IMR-90 (cell line): ENCODE results near the gene ASTN2. TPM values are rescaled to one million over a fixed set of nuclear protein-coding genes. Genes with fewer than 3 reads are reported as not detected.

ENCODE experiments used
- ATAC-seq: fragments of 200-7000 bp; cut with Tn5 transposase; 2 replicates; pipeline ENCODE4 v1.9.1; 2020; ENCODE audit warnings: low read depth, mild to moderate bottlenecking, moderate library complexity
- BruUV-seq: library from RNA; stranded (reverse); fragments of 400-500 nt; replicated peaks from 2 replicates; lab custom pipeline; 2021; lab: Mats Ljungman, UMichigan
- CTCF ChIA-PET: fragments of 300-600 bp; formaldehyde crosslinking; extraction: SDS; loops from one replicate; lab custom pipeline; 2021; ENCODE audit warnings: antibody characterized with exemption; lab: Yijun Ruan, JAX
- POLR2A ChIA-PET: fragments of 300-600 bp; sonication (Branson Sonifier 250); formaldehyde crosslinking; loops from one replicate; lab custom pipeline; 2022; ENCODE audit warnings: antibody characterized with exemption; ENCODE audit not compliant: unreplicated experiment; lab: Charles Lee
- DNase-seq: peaks from one replicate; pipeline ENCODE4 v3.0.0; 2013
- H2AFZ ChIP-seq: replicated peaks from 2 replicates; pipeline ENCODE3; 2013; ENCODE audit warnings: low read length, mild to moderate bottlenecking; ENCODE audit not compliant: poor library complexity
- H2AK5ac ChIP-seq: 2 replicates; pipeline ENCODE4 v1.6.1; 2013; ENCODE audit warnings: low read depth, low read length, inconsistent platforms
- H2AK9ac ChIP-seq: replicated peaks from 2 replicates; pipeline ENCODE3; 2013; ENCODE audit warnings: mild to moderate bottlenecking, low read depth, low read length, moderate library complexity; ENCODE audit not compliant: poor library complexity
- H2BK120ac ChIP-seq: 2 replicates; pipeline ENCODE4 v1.6.1; 2013; ENCODE audit warnings: low read depth, low read length, inconsistent platforms
- H2BK15ac ChIP-seq: 3 replicates; pipeline ENCODE4 v1.6.1; 2013; ENCODE audit warnings: low read depth, low read length, inconsistent platforms
- H2BK20ac ChIP-seq: 2 replicates; pipeline ENCODE4 v1.6.1; 2013; ENCODE audit warnings: low read depth, mild to moderate bottlenecking, inconsistent platforms, low read length, moderate library complexity
- H2BK5ac ChIP-seq: 2 replicates; pipeline ENCODE4 v1.6.1; 2013; ENCODE audit warnings: mild to moderate bottlenecking, low read depth, low read length, inconsistent platforms; ENCODE audit not compliant: poor library complexity, severe bottlenecking
- H3K14ac ChIP-seq: replicated peaks from 2 replicates; pipeline ENCODE4 v1.6.1; 2013; ENCODE audit warnings: low read depth, low read length, inconsistent platforms
- H3K18ac ChIP-seq: 2 replicates; pipeline ENCODE4 v1.6.1; 2013; ENCODE audit warnings: low read depth, low read length, control low read depth
- H3K23ac ChIP-seq: 2 replicates; pipeline ENCODE4 v1.6.1; 2013; ENCODE audit warnings: low read depth, low read length, inconsistent platforms
- H3K27ac ChIP-seq: 2 replicates; pipeline ENCODE4 v1.5.1; 2013; ENCODE audit warnings: mild to moderate bottlenecking, control low read depth, low read length; ENCODE audit not compliant: insufficient read depth
- H3K27me3 ChIP-seq: 2 replicates; pipeline ENCODE4 v1.6.1; 2013; ENCODE audit warnings: low read length; ENCODE audit not compliant: control insufficient read depth, insufficient read depth
- H3K36me3 ChIP-seq: 2 replicates; pipeline ENCODE4 v1.6.1; 2013; ENCODE audit warnings: low read length, mixed read lengths; ENCODE audit not compliant: control insufficient read depth, insufficient read depth
- H3K4ac ChIP-seq: 2 replicates; pipeline ENCODE4 v1.6.1; 2013; ENCODE audit warnings: low read depth, low read length, inconsistent platforms
- H3K4me1 ChIP-seq: 2 replicates; pipeline ENCODE4 v1.6.1; 2013; ENCODE audit warnings: low read length, mixed read lengths; ENCODE audit not compliant: control insufficient read depth, insufficient read depth
- H3K4me2 ChIP-seq: 2 replicates; pipeline ENCODE4 v1.6.1; 2013; ENCODE audit warnings: low read depth, mild to moderate bottlenecking, control low read depth, low read length, moderate library complexity
- H3K4me3 ChIP-seq: 2 replicates; pipeline ENCODE4 v1.5.1; 2013; ENCODE audit warnings: low read depth, mild to moderate bottlenecking, control low read depth, low read length, moderate library complexity; ENCODE audit not compliant: insufficient read depth
- H3K56ac ChIP-seq: 2 replicates; pipeline ENCODE4 v1.6.1; 2013; ENCODE audit warnings: low read length, inconsistent platforms; ENCODE audit not compliant: insufficient read depth; ENCODE audit errors: extremely low read depth
- H3K79me1 ChIP-seq, 2 experiments: 2 replicates each; pipeline ENCODE4 v1.6.1; 2013; ENCODE audit warnings: low read length in 2 of 2, inconsistent platforms in 1 of 2, low read depth in 1 of 2
- H3K9ac ChIP-seq: 2 replicates; pipeline ENCODE4 v1.6.1; 2013; ENCODE audit warnings: low read depth, low read length, control low read depth
- H3K9me1 ChIP-seq: 2 replicates; pipeline ENCODE4 v1.6.1; 2013; ENCODE audit warnings: low read length, inconsistent platforms; ENCODE audit not compliant: insufficient read depth
- H3K9me3 ChIP-seq: 2 replicates; pipeline ENCODE4 v1.6.1; 2013; ENCODE audit warnings: low read length; ENCODE audit not compliant: control insufficient read depth, insufficient read depth
- H4K20me1 ChIP-seq: 2 replicates; pipeline ENCODE4 v1.6.1; 2013; ENCODE audit warnings: low read length, inconsistent platforms; ENCODE audit not compliant: insufficient read depth
- H4K5ac ChIP-seq: 2 replicates; pipeline ENCODE4 v1.6.1; 2013; ENCODE audit warnings: mild to moderate bottlenecking, low read depth, low read length, control low read depth
- H4K8ac ChIP-seq, 2 experiments: 2 replicates each; pipeline ENCODE4 v1.6.1; 2013; ENCODE audit warnings: low read depth in 2 of 2, low read length in 2 of 2, control low read depth in 1 of 2, inconsistent platforms in 1 of 2
- H4K91ac ChIP-seq: 2 replicates; pipeline ENCODE4 v1.6.1; 2013; ENCODE audit warnings: low read depth, low read length, inconsistent platforms; ENCODE audit not compliant: insufficient read depth
- BHLHE40 ChIP-seq: fragments of 150-350 bp; IDR thresholded peaks from 2 replicates; pipeline ENCODE4 v1.6.1; 2016; ENCODE audit warnings: mild to moderate bottlenecking, low read depth, low read length
- CEBPB ChIP-seq: IDR thresholded peaks from 2 replicates; pipeline ENCODE4 v1.6.1; 2012; ENCODE audit warnings: low read depth, low read length, improper control_type of control experiment
- CTCF ChIP-seq: conservative IDR thresholded peaks from 2 replicates; pipeline ENCODE4 v1.5.1; 2012; ENCODE audit warnings: mild to moderate bottlenecking, low read depth, low read length, improper control_type of control experiment
- ELK1 ChIP-seq: fragments of 150-350 bp; IDR thresholded peaks from 2 replicates; pipeline ENCODE4 v1.6.1; 2016; ENCODE audit warnings: low read depth, mild to moderate bottlenecking, low read length, moderate library complexity, borderline replicate concordance
- FOS ChIP-seq: fragments of 150-350 bp; IDR thresholded peaks from 2 replicates; pipeline ENCODE4 v1.6.1; 2016; ENCODE audit warnings: low read depth, low read length
- MAFK ChIP-seq: IDR thresholded peaks from 2 replicates; pipeline ENCODE4 v1.6.1; 2012; ENCODE audit warnings: low read depth, low read length, improper control_type of control experiment
- MAZ ChIP-seq: IDR thresholded peaks from 2 replicates; pipeline ENCODE4 v1.6.1; 2012; ENCODE audit warnings: low read depth, mild to moderate bottlenecking, low read length, improper control_type of control experiment, moderate library complexity, borderline replicate concordance
- MXI1 ChIP-seq: IDR thresholded peaks from 2 replicates; pipeline ENCODE4 v1.6.1; 2012; ENCODE audit warnings: low read depth, mild to moderate bottlenecking, low read length, moderate library complexity, borderline replicate concordance
- NFE2L2 ChIP-seq: fragments of 150-350 bp; IDR thresholded peaks from 2 replicates; pipeline ENCODE4 v1.6.1; 2016; ENCODE audit warnings: low read depth, mild to moderate bottlenecking, low read length
- SMC3 ChIP-seq: fragments of 150-350 bp; IDR thresholded peaks from 2 replicates; pipeline ENCODE4 v1.6.1; 2016; ENCODE audit warnings: low read depth, mild to moderate bottlenecking, antibody characterized with exemption, low read length, moderate library complexity
- USF2 ChIP-seq: fragments of 150-350 bp; IDR thresholded peaks from 2 replicates; pipeline ENCODE4 v1.6.1; 2017; ENCODE audit warnings: mild to moderate bottlenecking, antibody characterized with exemption, low read length, low read depth
- WGBS, 2 experiments: methylation state at CpG; one replicate each; pipeline versions ENCODE4 v1.1.5 to v1.1.7; 2013; ENCODE audit warnings: missing lambda C conversion rate in 2 of 2; ENCODE audit not compliant: insufficient read length in 1 of 2; ENCODE audit errors: extremely low coverage in 2 of 2; 5-methylcytosine and 5-hydroxymethylcytosine counted together
- dilution Hi-C: fragments of 300-500 bp; cut with HindIII; formaldehyde crosslinking; loops from one replicate; pipeline ENCODE4 v1.14.3; 2018; ENCODE audit warnings: low sequenced_read_pairs; ENCODE audit not compliant: unreplicated experiment
- in situ Hi-C: fragments of 300-500 bp; cut with MboI; formaldehyde crosslinking; loops from 3 replicates; pipeline ENCODE4 v1.14.3; 2019; ENCODE audit warnings: low sequenced_read_pairs, inconsistent platforms, mixed read lengths
- intact Hi-C: fragments of 100-400 bp; cut with micrococcal nuclease; formaldehyde crosslinking; loops from 2 replicates; pipeline ENCODE4 v1.10.0; 2022
- polyA plus RNA-seq, 3 experiments: library from polyadenylated mRNA; depleted of rRNA; stranded (reverse); fragments of >200 nt; gene quantifications; 2 replicates each; pipeline ENCODE4 v1.2.3, GENCODE V29; 2012; ENCODE audit warnings: low replicate concordance in 1 of 3
- total RNA-seq: library from RNA; depleted of rRNA; stranded (reverse); fragments of >200 nt; gene quantifications from 2 replicates; pipeline ENCODE4 v1.2.3, GENCODE V29; 2012

ASTN2 gene
- total and polyA plus RNA-seq, 2 of the 4 experiments (the other 2 are of a cell fraction), result 3.8 to 6.8 TPM

GRCh38 chr9:116986015-116986414 lies 428.8 kb downstream of the ASTN2 start:
- H3K4me1 ChIP-seq, result no peaks in the 10 kb centered on the region
- no peaks in the 10 kb centered on the region for H3K9me1 ChIP-seq
- no peak overlapping the region for H2AK5ac ChIP-seq
- no peaks in the 10 kb centered on the region for H3K79me1 ChIP-seq
- no peak overlapping the region for H3K23ac ChIP-seq
- H3K4ac ChIP-seq, result no peak overlapping the region
- no peak overlapping the region for H3K27ac ChIP-seq
- no peaks in the 10 kb centered on the region for H4K20me1 ChIP-seq
- no peaks in the 10 kb centered on the region for H3K36me3 ChIP-seq
- no peak overlapping the region for H2BK120ac ChIP-seq
- intact Hi-C loops (no loop called here), dilution Hi-C loops (no loop called here), in situ Hi-C loops (no loop called here)
- no peak overlapping the region for H3K56ac ChIP-seq
- no peak overlapping the region for H2AK9ac ChIP-seq
- no peak overlapping the region for H3K4me2 ChIP-seq
- no peak for ATAC-seq
- H4K5ac ChIP-seq, result no peak overlapping the region
- no peak for TF ChIP-seq MXI1
- TF ChIP-seq ELK1, result no peak
- no peak for TF ChIP-seq CEBPB
- TF ChIP-seq MAZ, result no peak
- no peak for TF ChIP-seq NFE2L2
- TF ChIP-seq BHLHE40, result no peak
- no peak for TF ChIP-seq FOS
- no peak for TF ChIP-seq MAFK
- TF ChIP-seq USF2, result no peak
- no peak for TF ChIP-seq SMC3
- TF ChIP-seq CTCF, result no peak
- peak overlapping the region; percentile 15 for H2AFZ ChIP-seq
- H2BK5ac ChIP-seq, result no peak overlapping the region
- H3K4me3 ChIP-seq, result no peak overlapping the region
- no TSS peak for BruUV-seq
- ChIA-PET CTCF (no interaction called here), POLR2A (no interaction called here)
- H3K9ac ChIP-seq, result no peak overlapping the region
- H4K91ac ChIP-seq, result no peak overlapping the region
- WGBS, 2 experiments, result 60% methylated on average over 4 of the region's 7 CpGs; no CpG with 5 or more reads in 1 of the 2 experiments
- no peaks in the 10 kb centered on the region for H3K9me3 ChIP-seq
- H2BK15ac ChIP-seq, result no peak overlapping the region
- H4K8ac ChIP-seq, result no peak overlapping the region
- H2BK20ac ChIP-seq, result no peak overlapping the region
- no peak overlapping the region for H3K14ac ChIP-seq
- H3K18ac ChIP-seq, result no peak overlapping the region
- DNase-seq, result no peak
- H3K27me3 ChIP-seq, result no peaks in the 10 kb centered on the region
